NCI-H187 treated with DMSO at 0.1 percent for 48 hours (cell line): Measurements from ENCODE around the gene MYO18A.
"Not testable (repeated sequence)": the region's sequence is repeated elsewhere in the genome, so short reads cannot be mapped to it uniquely, and the experiment has no call there.

Experiments used
- DNase-seq: peaks from one replicate; lab custom pipeline; 2025; lab: John Stamatoyannopoulos, UW

MYO18A gene

GRCh38 chr17:29193146-29193545 is 12.9 kb upstream of the MYO18A start:
- no peak for DNase-seq

DNA sequence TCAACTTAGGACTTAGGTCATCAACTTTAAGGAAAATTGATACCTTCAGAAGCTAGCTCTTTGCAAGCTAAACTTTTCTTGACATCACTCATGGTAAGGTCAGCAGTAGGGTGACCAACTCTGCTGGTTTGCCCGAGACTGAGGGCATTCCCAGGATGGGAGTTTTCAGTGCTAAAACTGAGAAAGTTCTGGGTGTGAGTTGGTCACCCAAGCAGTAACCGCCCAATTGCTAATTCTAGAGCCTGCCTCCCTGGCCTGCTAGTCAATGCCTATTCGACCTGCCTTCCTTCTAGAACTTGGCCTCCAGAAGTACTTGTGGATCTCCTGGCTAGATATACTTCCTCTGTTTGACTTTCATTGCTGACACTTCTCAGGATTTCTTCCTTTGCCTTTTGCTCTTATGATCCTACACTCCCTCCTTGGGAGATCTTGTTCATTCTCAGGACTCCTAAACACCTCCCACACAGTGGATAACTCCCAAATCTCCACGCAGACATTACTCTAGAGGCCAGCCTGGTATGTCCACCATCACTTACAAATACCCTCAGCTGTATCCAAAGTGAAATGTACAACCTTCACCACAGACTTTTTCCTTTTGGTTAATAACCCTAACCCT is 10.5 kb upstream of the MYO18A start:
- DNase-seq = no peak

GRCh38 chr17:29190039-29190438 is 9.8 kb upstream of the MYO18A start:
- DNase-seq = no peak

DNA sequence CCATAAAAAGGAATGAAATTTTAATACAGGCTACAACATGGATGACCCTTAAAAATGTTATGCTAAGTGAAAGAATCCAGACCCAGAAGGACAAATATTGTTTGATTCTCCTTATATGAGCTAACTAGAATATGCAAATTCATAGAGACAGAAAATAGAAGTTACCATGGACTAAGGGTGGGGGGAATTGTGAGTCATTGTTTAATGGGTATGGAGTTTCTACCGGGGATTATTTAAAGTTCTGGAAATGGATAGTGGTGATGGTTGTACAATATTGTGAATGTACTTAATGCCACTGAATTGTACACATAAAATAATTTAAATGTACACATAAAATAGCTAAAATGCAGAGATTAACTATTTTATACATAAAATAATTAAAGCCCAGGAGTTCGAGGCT is 9.2 kb upstream of the MYO18A start:
- DNase-seq = no peak

DNA sequence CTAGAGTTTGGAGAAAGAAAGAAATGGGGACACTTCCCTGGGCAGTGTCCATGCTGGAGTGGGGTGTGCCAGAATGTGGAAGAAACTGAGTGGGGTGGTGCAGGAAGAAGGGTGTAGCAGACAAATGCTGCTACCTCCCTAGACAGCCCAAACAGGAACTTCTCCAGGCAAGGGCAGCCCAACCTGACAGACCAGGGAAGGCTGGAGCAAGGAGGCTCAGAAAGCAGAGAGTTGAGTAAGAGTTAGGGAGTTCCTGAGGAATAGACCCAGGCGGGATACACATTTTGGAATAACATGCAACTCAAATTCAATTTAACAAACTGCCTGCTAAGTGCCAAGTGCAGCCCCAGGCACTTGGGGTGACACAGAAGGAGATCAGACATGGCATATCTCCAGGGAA is 1.0 kb upstream of the MYO18A start:
- DNase-seq = no peak

GRCh38 chr17:29180788-29181160 is 576 bp upstream of the MYO18A start:
- no peak for DNase-seq

- DNase-seq = no peak
Observed at GRCh38 chr17:29179232-29180033, 765 bp downstream of the MYO18A start.

GRCh38 chr17:29178750-29179231 is 1.4 kb downstream of the MYO18A start:
- DNase-seq = no peak

DNA sequence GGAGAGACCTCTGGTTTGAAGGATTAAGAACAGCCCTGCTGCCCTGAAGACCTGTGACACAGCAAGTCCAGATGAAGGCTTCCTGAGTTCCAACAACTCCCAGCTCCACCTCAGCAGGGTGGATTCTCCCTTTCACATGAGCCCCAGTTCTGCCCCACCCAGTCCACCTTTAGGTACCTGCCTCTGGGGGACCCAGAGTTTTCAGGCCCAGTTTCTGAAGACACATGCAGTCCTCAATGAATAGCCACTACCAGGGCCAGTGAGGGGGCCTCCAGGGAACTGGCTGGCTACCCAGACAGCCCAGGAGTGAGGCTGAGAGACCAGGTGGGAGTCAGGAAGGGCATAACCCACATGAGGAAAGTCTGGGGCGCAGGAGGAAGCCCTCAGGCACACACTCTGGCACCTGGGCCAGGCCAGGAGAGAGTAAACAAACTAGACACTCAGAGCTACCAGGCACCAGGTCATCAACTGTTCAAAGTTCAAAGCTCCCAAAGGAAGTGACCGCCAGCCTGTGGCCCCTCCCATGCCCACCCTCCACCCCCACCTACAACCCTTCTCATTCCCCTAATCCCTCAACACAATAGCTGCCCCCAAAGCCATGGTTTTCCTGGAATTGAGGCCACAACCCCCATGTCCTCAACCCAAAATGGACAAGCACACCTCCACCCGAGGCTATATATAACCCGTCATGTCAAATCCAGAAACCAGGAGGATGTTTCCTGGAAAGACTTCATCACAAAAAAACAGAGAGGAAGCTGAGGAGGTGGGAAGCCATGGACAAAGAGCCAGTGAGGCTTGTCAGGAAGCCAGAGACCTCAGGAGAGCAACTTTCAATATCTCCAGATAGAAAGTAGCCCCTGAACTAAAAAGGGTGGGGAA is 2.1 kb downstream of the MYO18A start:
- no peak for DNase-seq

DNA sequence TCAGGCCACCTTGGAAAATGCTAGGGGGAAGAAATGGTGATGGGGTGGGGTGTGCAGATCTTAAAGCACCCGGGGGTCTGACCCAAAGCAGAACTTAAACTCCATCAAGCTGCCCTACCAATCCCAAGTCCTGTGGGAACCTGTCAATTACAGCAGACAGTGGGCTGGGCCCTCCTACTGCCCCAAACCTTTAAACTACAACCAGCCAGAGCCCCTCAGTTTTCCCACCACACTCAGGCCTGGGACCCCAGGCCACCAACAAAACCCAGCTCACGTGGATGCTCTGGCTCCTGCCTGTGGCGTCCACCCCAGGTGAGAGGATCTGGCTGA is 2.7 kb downstream of the MYO18A start:
- no peak for DNase-seq

- DNase-seq = peak; percentile 56
Observed at GRCh38 chr17:29176558-29177351, 3.4 kb downstream of the MYO18A start.

- DNase-seq = no peak
Observed at GRCh38 chr17:29175349-29175748, 4.8 kb downstream of the MYO18A start.

DNA sequence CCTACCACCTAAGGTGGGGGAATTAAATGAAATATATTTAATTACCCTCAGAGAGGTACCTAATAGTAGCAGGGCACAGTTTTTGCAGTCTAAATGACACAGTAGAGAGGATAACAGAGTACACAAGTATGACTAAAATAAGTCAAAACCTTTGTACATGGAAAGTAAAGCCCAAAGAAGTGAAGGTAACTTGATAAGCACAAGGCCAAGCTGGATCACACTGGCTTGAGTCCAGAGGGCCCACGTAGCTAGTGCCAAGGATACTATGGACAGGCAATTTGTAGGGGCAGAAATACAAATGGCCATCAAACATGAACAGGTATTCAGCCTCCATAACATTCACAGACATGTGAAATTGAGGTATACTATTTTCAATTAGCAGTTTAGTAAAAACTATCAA is 7.6 kb downstream of the MYO18A start:
- no peak for DNase-seq

DNA sequence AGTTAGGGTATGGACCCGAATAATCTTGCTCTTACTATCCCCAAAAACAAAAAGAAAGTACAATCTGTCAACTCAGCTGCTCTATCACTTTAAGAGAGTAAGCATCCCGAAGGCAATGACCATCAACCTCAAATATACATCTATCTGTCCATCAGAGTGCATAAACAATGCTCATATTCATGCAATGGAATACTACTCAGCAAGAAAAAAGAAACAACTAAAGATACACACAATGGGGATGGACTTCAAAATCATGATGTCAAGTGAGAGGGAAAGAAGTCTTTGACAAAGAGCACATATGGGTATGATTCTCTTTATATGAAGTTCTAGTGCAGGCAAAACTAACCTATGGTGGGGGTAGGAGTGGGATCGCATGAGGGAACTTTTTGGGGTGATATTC is 9.5 kb downstream of the MYO18A start:
- DNase-seq = no peak

- DNase-seq = no peak
Observed at GRCh38 chr17:29169806-29170591, 10.2 kb downstream of the MYO18A start.

DNA sequence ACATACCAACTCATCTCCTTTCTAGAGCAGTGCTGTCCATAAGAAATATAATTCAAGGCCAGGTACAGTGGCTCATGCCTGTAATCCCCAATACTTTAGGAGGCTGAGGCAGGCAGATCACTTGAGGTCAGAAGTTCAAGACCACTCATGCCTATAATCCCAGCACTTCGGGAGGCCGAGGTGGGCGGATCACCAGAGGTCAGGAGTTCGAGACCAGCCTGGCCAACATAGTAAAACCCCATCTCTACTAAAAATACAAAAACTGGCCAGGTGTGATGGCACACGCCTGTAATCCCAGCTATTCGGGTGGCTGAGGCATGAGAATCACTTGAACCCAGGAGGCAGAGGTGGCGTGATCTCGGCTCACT is 11.5 kb downstream of the MYO18A start:
- not testable (repeated sequence) for DNase-seq

- DNase-seq = no peak
Observed at GRCh38 chr17:29168079-29168758, 12.0 kb downstream of the MYO18A start.

GRCh38 chr17:29167393-29168078 is 12.7 kb downstream of the MYO18A start:
- DNase-seq = no peak

GRCh38 chr17:29166507-29166887 is 13.7 kb downstream of the MYO18A start:
- DNase-seq = no peak
